K562 (cell line): ENCODE measurements around the gene STUM. TPM values are rescaled to one million over a fixed set of nuclear protein-coding genes. Genes with fewer than 3 reads are reported as not detected.

Experiments used
- CAMTA2 ChIP-seq: fragments of 250-450 bp; sonication (Bioruptor Pico); conservative IDR thresholded peaks from 2 replicates; pipeline ENCODE4 v1.5.1; 2022
- DEAF1 ChIP-seq: fragments of 450-650 bp; formaldehyde crosslinking; IDR thresholded peaks from 2 replicates; pipeline ENCODE4 v1.4.0; 2020; ENCODE audit warnings: mild to moderate bottlenecking, moderate library complexity
- ERF ChIP-seq: fragments of 450-650 bp; formaldehyde crosslinking; IDR thresholded peaks from 2 replicates; pipeline ENCODE4 v1.4.0; 2020; ENCODE audit warnings: mild to moderate bottlenecking, mixed read lengths
- FOSL1 ChIP-seq: fragments of 200-800 bp; sonication (Bioruptor generic); conservative IDR thresholded peaks from 2 replicates; pipeline ENCODE4 v1.6.1; 2016; ENCODE audit warnings: missing genetic modification characterization, missing compliant biosample characterization
- FOXM1 ChIP-seq, 2 experiments: fragments of 450-650 bp in 1 of 2; sonication (generic) in 1 of 2; formaldehyde crosslinking in 1 of 2; IDR thresholded peaks; 2 replicates each; pipeline versions ENCODE4 v1.6.1 to v1.9.0; 2017 to 2022; ENCODE audit warnings: low read depth in 2 of 2, mild to moderate bottlenecking in 2 of 2, missing genetic modification reagents in 1 of 2, moderate library complexity in 1 of 2
- GATAD2A ChIP-seq: fragments of 450-650 bp; IDR thresholded peaks from 2 replicates; pipeline ENCODE4 v1.6.1; 2017
- GTF2F1 ChIP-seq: IDR thresholded peaks from 2 replicates; pipeline ENCODE4 v1.6.1; 2011; ENCODE audit warnings: low read depth, low read length, improper control_type of control experiment
- HDAC6 ChIP-seq: IDR thresholded peaks from 2 replicates; pipeline ENCODE4 v1.6.1; 2012; ENCODE audit warnings: low read depth, mild to moderate bottlenecking, control low read depth, inconsistent platforms, low read length, moderate library complexity
- HNRNPK ChIP-seq: fragments of 200-400 bp; formaldehyde crosslinking; IDR thresholded peaks from one replicate; pipeline ENCODE4 v1.6.1; 2018; ENCODE audit warnings: mild to moderate bottlenecking, low read depth, low read length; ENCODE audit not compliant: poor library complexity, severe bottlenecking
- IRF2 ChIP-seq: sonication (generic); formaldehyde crosslinking; IDR thresholded peaks from 2 replicates; pipeline ENCODE4 v1.8.1; 2022; ENCODE audit warnings: mild to moderate bottlenecking, missing genetic modification reagents
- MEF2D ChIP-seq: conservative IDR thresholded peaks from 2 replicates; pipeline ENCODE4 v1.6.1; 2016; ENCODE audit warnings: low read depth, missing genetic modification characterization, missing compliant biosample characterization
- NEUROD1 ChIP-seq: fragments of 150-350 bp; IDR thresholded peaks from 2 replicates; pipeline ENCODE4 v1.6.1; 2014; ENCODE audit warnings: borderline replicate concordance, low read length, low read depth; ENCODE audit not compliant: partially characterized antibody
- PREB ChIP-seq: sonication (generic); formaldehyde crosslinking; IDR thresholded peaks from 2 replicates; pipeline ENCODE4 v1.8.1; 2023; ENCODE audit warnings: mild to moderate bottlenecking, missing genetic modification reagents
- SIN3A ChIP-seq, 2 experiments: fragments of 150-350 bp in 1 of 2; IDR thresholded peaks; 2 replicates each; pipeline ENCODE4 v1.6.1; 2011 to 2016; ENCODE audit warnings: borderline replicate concordance in 2 of 2, low read depth in 2 of 2, low read length in 2 of 2, mild to moderate bottlenecking in 2 of 2, moderate library complexity in 2 of 2; ENCODE audit not compliant: control insufficient read depth in 1 of 2
- SMARCB1 ChIP-seq: IDR thresholded peaks from 2 replicates; pipeline ENCODE4 v1.6.1; 2011; ENCODE audit warnings: improper control_type of control experiment, low read depth; ENCODE audit not compliant: insufficient read length
- SNAPC5 ChIP-seq: fragments of 250-450 bp; sonication (Bioruptor Pico); IDR thresholded peaks from 2 replicates; pipeline ENCODE4 v1.8.0; 2021; ENCODE audit warnings: moderate library complexity, mild to moderate bottlenecking, inconsistent platforms
- TAF15 ChIP-seq: fragments of 200-400 bp; formaldehyde crosslinking; IDR thresholded peaks from 2 replicates; pipeline ENCODE4 v1.6.1; 2017; ENCODE audit warnings: mild to moderate bottlenecking, low read depth, low read length, moderate library complexity
- TAL1 ChIP-seq: fragments of 450-650 bp; IDR thresholded peaks from 2 replicates; pipeline ENCODE4 v1.6.1; 2016; ENCODE audit warnings: mild to moderate bottlenecking
- TBP ChIP-seq: optimal IDR thresholded peaks from 2 replicates; pipeline ENCODE3; 2011; ENCODE audit warnings: low read depth, low read length, improper control_type of control experiment
- THAP7 ChIP-seq: fragments of 250-450 bp; sonication (Bioruptor Pico); IDR thresholded peaks from 2 replicates; pipeline ENCODE4 v1.5.0; 2021
- TOE1 ChIP-seq, 2 experiments: fragments of 450-650 bp in 1 of 2; sonication (generic) in 1 of 2; formaldehyde crosslinking in 1 of 2; IDR thresholded peaks; 2 replicates each; pipeline versions ENCODE4 v1.7.1 to v1.8.0; 2016 to 2022; ENCODE audit warnings: borderline replicate concordance in 2 of 2, mild to moderate bottlenecking in 2 of 2, antibody characterized with exemption in 1 of 2, inconsistent platforms in 1 of 2, low read depth in 1 of 2, missing genetic modification reagents in 1 of 2, moderate library complexity in 1 of 2
- U2AF1 ChIP-seq: fragments of 200-400 bp; formaldehyde crosslinking; optimal IDR thresholded peaks from 2 replicates; pipeline ENCODE3; 2017; ENCODE audit warnings: mild to moderate bottlenecking, low read depth, low read length, moderate library complexity
- ZNF174 ChIP-seq: fragments of 250-450 bp; sonication (Bioruptor Pico); IDR thresholded peaks from 2 replicates; pipeline ENCODE4 v1.4.0; 2020; ENCODE audit warnings: mild to moderate bottlenecking
- ZNF175 ChIP-seq: fragments of 200-800 bp; sonication (Bioruptor generic); IDR thresholded peaks from 2 replicates; pipeline ENCODE4 v1.6.1; 2016; ENCODE audit warnings: low read depth, mild to moderate bottlenecking, missing genetic modification characterization, missing compliant biosample characterization
- ZNF57 ChIP-seq: fragments of 450-650 bp; formaldehyde crosslinking; IDR thresholded peaks from 2 replicates; pipeline ENCODE4 v1.4.0; 2020; ENCODE audit warnings: mild to moderate bottlenecking, moderate library complexity
- ZNF644 ChIP-seq: fragments of 200-800 bp; sonication (Bioruptor generic); IDR thresholded peaks from 2 replicates; pipeline ENCODE4 v1.6.1; 2016; ENCODE audit warnings: low read depth, missing genetic modification characterization, missing compliant biosample characterization
- polyA plus RNA-seq, 8 experiments: library from polyadenylated mRNA; depleted of rRNA in 4 of 8; stranded (reverse) in 5 of 8; unstranded in 3 of 8; fragments of >200 nt; fragmentation: Nextera tagmentation in 2 of 8; fragmentation: Illumina TruSeq in 1 of 8; extraction: Ambion mirVana in 2 of 8; extraction: Trizol in 1 of 8; gene quantifications; 2 replicates each; pipeline versions ENCODE4 v1.2.1 to v1.2.3, GENCODE V29; 2011 to 2014; ENCODE audit warnings: inconsistent platforms in 1 of 8, missing spikeins in 1 of 8
- total RNA-seq, 7 experiments: library from RNA; depleted of rRNA in 6 of 7; stranded (reverse); fragments of >200 nt in 6 of 7; fragmentation: Illumina TruSeq in 2 of 7; extraction: Trizol in 2 of 7; gene quantifications; 2 replicates each; pipeline versions ENCODE4 v1.2.1 to v1.2.3, GENCODE V29; 2011 to 2021; ENCODE audit warnings: low replicate concordance in 1 of 7

Gene STUM
- total and polyA plus RNA-seq, 9 of the 15 experiments (the other 6 are each of a cell fraction or from before 2014, with no cell fraction given), result not detected

- TF ChIP-seq DEAF1 (CRISPR knock-in tag), result no peak
- TF ChIP-seq THAP7, result no peak
- no peak for TF ChIP-seq PREB (CRISPR knock-in tag)
- TF ChIP-seq HNRNPK, result no peak
- no peak for TF ChIP-seq TAF15
- TF ChIP-seq TAL1, result 0 out of 2 replicates have a peak, but pooled peaks have one; percentile 5
- TF ChIP-seq MEF2D, result no peak
- TF ChIP-seq FOXM1 (IDR thresholded peaks at IDR 0.05; ENCODE audit: low read depth), result no peak
- TF ChIP-seq FOXM1 (CRISPR knock-in tag; IDR thresholded peaks at IDR 0.05; ENCODE audit: low read depth), result no peak
- TF ChIP-seq SIN3A (IDR thresholded peaks at IDR 0.05; ENCODE audit: borderline replicate concordance in 2 of 2, control insufficient read depth in 1 of 2, low read depth in 2 of 2, low read length in 2 of 2), result no peak
- no peak for TF ChIP-seq GATAD2A
- no peak for TF ChIP-seq NEUROD1
- TF ChIP-seq FOSL1 (tag), result no peak
- no peak for TF ChIP-seq TBP
- no peak for TF ChIP-seq ZNF175 (CRISPR knock-in tag)
- TF ChIP-seq IRF2, result no peak
- TF ChIP-seq SNAPC5 (CRISPR knock-in tag), result no peak
- TF ChIP-seq CAMTA2 (CRISPR knock-in tag), result no peak
- no peak for TF ChIP-seq ZNF174 (CRISPR knock-in tag)
- TF ChIP-seq ZNF57, result no peak
- TF ChIP-seq ERF (CRISPR knock-in tag), result 0 out of 2 replicates have a peak, but pooled peaks have one; percentile 38
- no peak for TF ChIP-seq TOE1 (IDR thresholded peaks at IDR 0.05; ENCODE audit: borderline replicate concordance)
- no peak for TF ChIP-seq TOE1 (CRISPR knock-in tag; IDR thresholded peaks at IDR 0.05; ENCODE audit: borderline replicate concordance, low read depth)
- no peak for TF ChIP-seq HDAC6
- no peak for TF ChIP-seq ZNF644 (tag)
- TF ChIP-seq SMARCB1, result no peak
- TF ChIP-seq GTF2F1, result no peak
- no peak for TF ChIP-seq U2AF1
Observed at GRCh38 chr1:226578946-226579578, 30.5 kb downstream of the STUM start (continued).
